A673 (cell line): ENCODE measurements around the gene RPS6KA2. TPM values are rescaled to one million over a fixed set of nuclear protein-coding genes. Genes with fewer than 3 reads are reported as not detected.

Experiments
- BruUV-seq: library from RNA; stranded (reverse); fragments of 400-500 nt; replicated peaks from 2 replicates; lab custom pipeline; 2021; lab: Mats Ljungman, UMichigan
- CTCF ChIA-PET: fragments of 300-600 bp; sonication (Branson Sonifier 250); formaldehyde crosslinking; loops from one replicate; lab custom pipeline; 2022; ENCODE audit warnings: antibody characterized with exemption; lab: Charles Lee
- POLR2A ChIA-PET: fragments of 300-600 bp; sonication (Branson Sonifier 250); formaldehyde crosslinking; loops from one replicate; lab custom pipeline; 2022; ENCODE audit warnings: antibody characterized with exemption; ENCODE audit not compliant: low non-redundant PET; lab: Charles Lee
- DNase-seq: peaks from one replicate; pipeline ENCODE4 v3.0.0-alpha.2; 2015; ENCODE audit warnings: low spot score
- H3K27ac ChIP-seq: fragments of 200-600 bp; sonication (generic); 2 replicates; pipeline ENCODE4 v1.5.1; 2016; ENCODE audit warnings: mixed run types, low read depth, mild to moderate bottlenecking, mixed read lengths, antibody characterized with exemption, low read length; ENCODE audit not compliant: poor library complexity, severe bottlenecking
- H3K27me3 ChIP-seq: fragments of 200-600 bp; sonication (generic); replicated peaks from 2 replicates; pipeline ENCODE4 v1.6.1; 2017; ENCODE audit warnings: mixed run types, low read depth, mild to moderate bottlenecking, mixed read lengths, antibody characterized with exemption, low read length; ENCODE audit not compliant: insufficient read depth, poor library complexity
- H3K36me3 ChIP-seq: fragments of 200-600 bp; sonication (generic); 2 replicates; pipeline ENCODE4 v1.6.1; 2016; ENCODE audit warnings: mixed run types, mild to moderate bottlenecking, mixed read lengths, antibody characterized with exemption, low read length; ENCODE audit not compliant: insufficient read depth, poor library complexity, severe bottlenecking
- H3K4me1 ChIP-seq: fragments of 200-600 bp; sonication (generic); 2 replicates; pipeline ENCODE4 v1.6.1; 2017; ENCODE audit warnings: mixed run types, mild to moderate bottlenecking, mixed read lengths, antibody characterized with exemption, low read length; ENCODE audit not compliant: insufficient read depth, poor library complexity, severe bottlenecking
- H3K4me3 ChIP-seq: fragments of 200-600 bp; sonication (generic); 2 replicates; pipeline ENCODE4 v1.5.1; 2016; ENCODE audit warnings: low read depth, mixed run types, mild to moderate bottlenecking, mixed read lengths, low read length; ENCODE audit not compliant: poor library complexity, severe bottlenecking
- H3K9me3 ChIP-seq: fragments of 200-600 bp; sonication (generic); 2 replicates; pipeline ENCODE4 v1.6.1; 2016; ENCODE audit warnings: mixed run types, low read depth, mild to moderate bottlenecking, mixed read lengths, antibody characterized with exemption, low read length; ENCODE audit not compliant: poor library complexity, severe bottlenecking
- CTCF ChIP-seq: fragments of 300-800, 200-600 bp; sonication (generic); conservative IDR thresholded peaks from 2 replicates; pipeline ENCODE4 v1.5.1; 2017; ENCODE audit warnings: low read depth, mild to moderate bottlenecking, antibody characterized with exemption, low read length, moderate library complexity, mixed read lengths
- EZH2 ChIP-seq: fragments of 200-600 bp; sonication (generic); IDR thresholded peaks from 2 replicates; pipeline ENCODE4 v1.6.1; 2017; ENCODE audit warnings: borderline replicate concordance, low read depth, mild to moderate bottlenecking, mixed read lengths, antibody characterized with exemption, low read length; ENCODE audit not compliant: poor library complexity, severe bottlenecking
- intact Hi-C: fragments of 100-400 bp; cut with micrococcal nuclease; formaldehyde crosslinking; loops from one replicate; pipeline ENCODE4 v1.10.0; 2022; ENCODE audit not compliant: unreplicated experiment
- total RNA-seq: library from RNA; stranded (reverse); gene quantifications from 2 replicates; pipeline ENCODE4 v1.2.3, GENCODE V29; 2021

Gene RPS6KA2
- total RNA-seq, 1 experiment from 2014 or later: 30.1 TPM

- Histone ChIP-seq H3K36me3 (no peaks in the 10 kb centered on the region), H3K9me3 (no peaks in the 10 kb centered on the region), H3K27me3 (no peaks in the 10 kb centered on the region), H3K4me3 (no peak overlapping the region), H3K27ac (no peak overlapping the region), H3K4me1 (peaks cover 30% of the 10 kb centered on the region)
- DNase-seq: no peak
- TF ChIP-seq CTCF (no peak), EZH2 (no peak)
- intact Hi-C loops: no loop called here
- BruUV-seq: no TSS peak
- ChIA-PET CTCF (no interaction called here), POLR2A (no interaction called here)
These were observed 141.2 kb downstream of the RPS6KA2 start for GRCh38 chr6:166485651-166486535.

GRCh38 chr6:166484863-166485262 lies 142.2 kb downstream of the RPS6KA2 start:
- POLR2A ChIA-PET: no interaction called here
- TF ChIP-seq CTCF (no peak), EZH2 (no peak)
- CTCF ChIA-PET: no interaction called here
- Histone ChIP-seq H3K27ac (no peak overlapping the region), H3K9me3 (no peaks in the 10 kb centered on the region), H3K4me3 (no peak overlapping the region), H3K27me3 (no peaks in the 10 kb centered on the region), H3K36me3 (no peaks in the 10 kb centered on the region), H3K4me1 (peaks cover 27% of the 10 kb centered on the region)
- intact Hi-C loops: no loop called here
- no peak for DNase-seq
- no TSS peak for BruUV-seq

- TF ChIP-seq EZH2: no peak
- no peak for TF ChIP-seq CTCF
- no peak for DNase-seq
- Histone ChIP-seq H3K9me3 (no peaks in the 10 kb centered on the region), H3K27me3 (no peaks in the 10 kb centered on the region), H3K4me1 (peaks cover 16% of the 10 kb centered on the region), H3K4me3 (no peak overlapping the region), H3K27ac (no peak overlapping the region), H3K36me3 (no peaks in the 10 kb centered on the region)
- no TSS peak for BruUV-seq
- CTCF ChIA-PET: no interaction called here
- POLR2A ChIA-PET: interaction anchor here (0.6 kb wide), 1 partner anchor 264 kb away, joined by 3 read pairs; no protein-coding TSS in a partner anchor
- intact Hi-C loops: no loop called here
These were observed 143.3 kb downstream of the RPS6KA2 start for GRCh38 chr6:166483573-166484250.
